Gastroesophageal sphincter (tissue), 3 donors: ENCODE results near the gene RETREG1.

Experiments
- EP300 ChIP-seq: sonication (generic); formaldehyde crosslinking; IDR thresholded peaks from one replicate; pipeline ENCODE4 v1.6.1; 2017; ENCODE audit warnings: antibody characterized with exemption, mild to moderate bottlenecking
- POLR2A ChIP-seq, 2 donors: fragments of 450-650 bp; IDR thresholded peaks; one replicate each; pipeline ENCODE4 v1.6.1; 2017; ENCODE audit warnings: antibody characterized with exemption in 2 of 2, mild to moderate bottlenecking in 2 of 2, moderate library complexity in 1 of 2
- TF ChIP-seq, protein P1 (sequence below), 4 experiments: fragments of 200-600 bp in 2 of 4; fragments of 450-650 bp in 2 of 4; sonication (generic) in 1 of 4; IDR thresholded peaks; one replicate each; pipeline ENCODE4 v1.5.1; 2017 to 2019; ENCODE audit warnings: antibody characterized with exemption in 4 of 4, mild to moderate bottlenecking in 2 of 4, moderate library complexity in 2 of 4

- TF ChIP-seq, protein P1, sequence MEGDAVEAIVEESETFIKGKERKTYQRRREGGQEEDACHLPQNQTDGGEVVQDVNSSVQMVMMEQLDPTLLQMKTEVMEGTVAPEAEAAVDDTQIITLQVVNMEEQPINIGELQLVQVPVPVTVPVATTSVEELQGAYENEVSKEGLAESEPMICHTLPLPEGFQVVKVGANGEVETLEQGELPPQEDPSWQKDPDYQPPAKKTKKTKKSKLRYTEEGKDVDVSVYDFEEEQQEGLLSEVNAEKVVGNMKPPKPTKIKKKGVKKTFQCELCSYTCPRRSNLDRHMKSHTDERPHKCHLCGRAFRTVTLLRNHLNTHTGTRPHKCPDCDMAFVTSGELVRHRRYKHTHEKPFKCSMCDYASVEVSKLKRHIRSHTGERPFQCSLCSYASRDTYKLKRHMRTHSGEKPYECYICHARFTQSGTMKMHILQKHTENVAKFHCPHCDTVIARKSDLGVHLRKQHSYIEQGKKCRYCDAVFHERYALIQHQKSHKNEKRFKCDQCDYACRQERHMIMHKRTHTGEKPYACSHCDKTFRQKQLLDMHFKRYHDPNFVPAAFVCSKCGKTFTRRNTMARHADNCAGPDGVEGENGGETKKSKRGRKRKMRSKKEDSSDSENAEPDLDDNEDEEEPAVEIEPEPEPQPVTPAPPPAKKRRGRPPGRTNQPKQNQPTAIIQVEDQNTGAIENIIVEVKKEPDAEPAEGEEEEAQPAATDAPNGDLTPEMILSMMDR (IDR thresholded peaks at IDR 0.05), result no peak
- TF ChIP-seq POLR2A (IDR thresholded peaks at IDR 0.05) (no peak), EP300 (no peak)
These were observed 136.7 kb downstream of the RETREG1 start for GRCh38 chr5:16480144-16480543.
